CD4-positive, CD25-positive, alpha-beta regulatory T cell (primary cell): Measurements from ENCODE around the gene ZNF516. TPM values are rescaled to one million over a fixed set of nuclear protein-coding genes. Genes with fewer than 3 reads are reported as not detected.
A peak's percentile ranks its signal among the peaks of the same experiment; 100 is the strongest.

Experiments used
- ATAC-seq, 2 donors: fragments of 150-1000 bp; cut with Tn5 transposase; one replicate each; pipeline ENCODE4 v1.10.0; 2021; ENCODE audit warnings: low read depth in 2 of 2, moderate number of reproducible peaks in 2 of 2, moderate library complexity in 1 of 2
- DNase-seq, 3 donors: peaks; one replicate each; pipeline versions ENCODE4 v3.0.0 to v3.0.0-alpha.2; 2012 to 2022; ENCODE audit warnings: mixed read lengths in 1 of 3
- H3K27ac ChIP-seq: one replicate; pipeline ENCODE4 v1.7.0; 2013; ENCODE audit warnings: mild to moderate bottlenecking, low read length; ENCODE audit not compliant: insufficient read depth, poor library complexity, severe bottlenecking
- H3K27me3 ChIP-seq: one replicate; pipeline ENCODE4 v1.7.0; 2013; ENCODE audit warnings: low read length; ENCODE audit not compliant: control insufficient read depth, insufficient read depth
- H3K36me3 ChIP-seq: one replicate; pipeline ENCODE4 v1.7.0; 2013; ENCODE audit warnings: mild to moderate bottlenecking, low read length, moderate library complexity; ENCODE audit not compliant: control insufficient read depth, insufficient read depth
- H3K4me1 ChIP-seq: 2 replicates; pipeline ENCODE4 v1.7.0; 2013; ENCODE audit warnings: mild to moderate bottlenecking, low read length; ENCODE audit not compliant: insufficient read depth, control insufficient read depth, poor library complexity, severe bottlenecking
- H3K4me3 ChIP-seq: one replicate; pipeline ENCODE4 v1.7.0; 2013; ENCODE audit warnings: low read depth, mild to moderate bottlenecking, low read length, moderate library complexity
- H3K9me3 ChIP-seq, 2 experiments: 1 replicate in 1 of 2; 2 replicates in 1 of 2; pipeline ENCODE4 v1.7.0; 2013; ENCODE audit warnings: low read length in 2 of 2, mild to moderate bottlenecking in 1 of 2, moderate library complexity in 1 of 2; ENCODE audit not compliant: control insufficient read depth in 2 of 2
- H3K27ac Mint-ChIP-seq, 3 donors: one replicate each; pipeline ENCODE4 v1.8.0; 2020 to 2022; ENCODE audit warnings: mild to moderate bottlenecking in 3 of 3, mixed read lengths in 3 of 3, moderate library complexity in 2 of 3
- H3K27me3 Mint-ChIP-seq: one replicate; pipeline ENCODE4 v1.8.0; 2022; ENCODE audit warnings: mild to moderate bottlenecking, mixed read lengths
- H3K36me3 Mint-ChIP-seq: one replicate; pipeline ENCODE4 v1.8.0; 2020; ENCODE audit warnings: mixed read lengths
- H3K4me1 Mint-ChIP-seq, 4 donors: one replicate each; pipeline ENCODE4 v1.8.0; 2020 to 2022; ENCODE audit warnings: mixed read lengths in 4 of 4, mild to moderate bottlenecking in 1 of 4
- H3K4me3 Mint-ChIP-seq, 4 donors: one replicate each; pipeline ENCODE4 v1.8.0; 2020 to 2022; ENCODE audit warnings: mild to moderate bottlenecking in 4 of 4, mixed read lengths in 4 of 4, moderate library complexity in 3 of 4
- H3K9me3 Mint-ChIP-seq, 7 donors: one replicate each; pipeline ENCODE4 v1.8.0; 2020 to 2022; ENCODE audit warnings: mixed read lengths in 7 of 7, mild to moderate bottlenecking in 3 of 7, moderate library complexity in 2 of 7
- polyA plus RNA-seq, 4 donors: library from polyadenylated mRNA; unstranded; fragments of 300-500 nt; fragmentation: Illumina TruSeq; gene quantifications; one replicate each; pipeline ENCODE4 v1.2.3, GENCODE V29; 2021
- total RNA-seq: library from RNA; stranded (reverse); gene quantifications from one replicate; pipeline ENCODE4 v1.2.3, GENCODE V29; 2022

ZNF516 gene
- total and polyA plus RNA-seq, 5 donors from 2014 or later = 0.26 to 9.9 (median 0.57) TPM; not detected in 1

GRCh38 chr18:76383636-76384035 lies 111.4 kb downstream of the ZNF516 start:
- no peaks in the 10 kb centered on the region for H3K27me3 Mint-ChIP-seq
- Histone ChIP-seq H3K27ac (no peak overlapping the region), H3K27me3 (no peaks in the 10 kb centered on the region), H3K4me3 (no peak overlapping the region), H3K36me3 (no peaks in the 10 kb centered on the region), H3K4me1 (no peaks in the 10 kb centered on the region), H3K9me3 (no peaks in the 10 kb centered on the region)
- H3K36me3 Mint-ChIP-seq = no peaks in the 10 kb centered on the region
- ATAC-seq = no peak
- H3K9me3 Mint-ChIP-seq = no peaks in the 10 kb centered on the region
- no peak overlapping the region for H3K4me3 Mint-ChIP-seq
- no peak for DNase-seq
- peaks cover 0 to 14% (median 5%) of the 10 kb centered on the region in 4 donors for H3K4me1 Mint-ChIP-seq
- H3K27ac Mint-ChIP-seq = no peak overlapping the region

DNA sequence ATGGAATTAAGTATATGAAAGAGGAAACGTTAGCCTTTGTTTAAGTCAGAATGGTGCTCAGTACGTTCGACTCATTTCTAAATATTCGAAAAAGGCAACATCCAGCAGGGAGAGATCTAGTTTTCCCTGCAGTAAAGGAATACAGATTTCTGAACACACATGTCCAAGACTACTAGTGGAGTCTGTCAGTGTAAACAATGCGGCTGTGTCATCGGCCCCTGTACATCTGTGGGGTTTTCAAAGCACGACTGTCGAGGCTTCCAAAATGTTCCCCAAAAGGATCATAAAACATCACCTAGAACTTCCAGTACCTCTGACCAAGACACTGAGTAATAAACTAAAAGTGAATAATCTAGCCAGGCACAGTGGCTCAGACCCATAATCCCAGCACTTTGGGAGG lies 112.8 kb downstream of the ZNF516 start:
- Mint-ChIP-seq H3K4me3 (no peak overlapping the region), H3K36me3 (no peaks in the 10 kb centered on the region), H3K9me3 (no peaks in the 10 kb centered on the region), H3K27ac (no peak overlapping the region), H3K27me3 (no peaks in the 10 kb centered on the region), H3K4me1 (peaks cover 0 to 15% (median 5%) of the 10 kb centered on the region in 4 donors)
- no peak for DNase-seq
- Histone ChIP-seq H3K27ac (no peak overlapping the region), H3K9me3 (no peaks in the 10 kb centered on the region), H3K4me1 (no peaks in the 10 kb centered on the region), H3K4me3 (no peak overlapping the region), H3K27me3 (no peaks in the 10 kb centered on the region), H3K36me3 (no peaks in the 10 kb centered on the region)
- no peak for ATAC-seq

DNA sequence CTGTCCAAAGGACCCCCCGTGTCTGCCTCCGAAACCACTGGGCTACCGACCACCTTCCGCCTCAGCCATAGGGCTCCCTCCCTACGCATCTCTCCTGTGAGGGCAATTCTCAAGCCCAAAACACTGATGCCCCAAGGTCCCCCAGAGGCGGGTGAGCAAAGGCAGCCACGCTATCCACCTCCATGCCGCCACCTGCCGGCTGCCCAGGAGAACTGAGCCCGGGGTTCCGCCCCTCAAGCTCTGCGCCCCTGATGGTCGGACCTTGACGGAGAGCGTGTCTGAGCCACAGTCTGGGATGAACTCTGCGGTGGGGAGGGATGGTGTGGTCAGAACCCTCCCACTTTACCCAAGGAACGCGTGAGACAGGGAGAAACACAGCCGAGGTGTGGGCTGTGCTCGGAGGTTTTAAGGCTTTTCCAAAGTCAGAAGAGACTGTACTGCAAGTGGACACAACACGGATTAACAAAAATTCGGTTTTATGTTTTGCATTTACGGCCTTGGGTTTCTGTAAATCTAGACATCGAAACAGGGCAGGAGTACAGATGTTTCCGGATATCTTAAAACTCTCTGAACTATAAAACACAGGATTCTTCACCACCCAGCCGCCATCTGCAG lies 114.1 kb downstream of the ZNF516 start:
- no peak for DNase-seq
- H3K9me3 Mint-ChIP-seq = peaks cover 0 to 2% (median 0%) of the 10 kb centered on the region in 7 donors

GRCh38 chr18:76380127-76380729 lies 114.8 kb downstream of the ZNF516 start:
- no peaks in the 10 kb centered on the region for H3K9me3 ChIP-seq
- peak overlapping the region in 1 of 3 donors; percentile 64 for H3K27ac Mint-ChIP-seq
- peaks cover 0 to 22% (median 10%) of the 10 kb centered on the region in 4 donors for H3K4me1 Mint-ChIP-seq

More for the DNA sequence above, 114.1 kb downstream of the ZNF516 start:
- no peak overlapping the region for H3K27ac Mint-ChIP-seq
- H3K27me3 ChIP-seq = no peaks in the 10 kb centered on the region
- no peaks in the 10 kb centered on the region for H3K36me3 ChIP-seq
- ATAC-seq = peak in 1 of 2 donors; percentile 19
- H3K4me1 Mint-ChIP-seq = peaks cover 0 to 16% (median 5%) of the 10 kb centered on the region in 4 donors
- H3K27ac ChIP-seq = no peak overlapping the region
- H3K27me3 Mint-ChIP-seq = no peaks in the 10 kb centered on the region
- H3K4me3 Mint-ChIP-seq = no peak overlapping the region
- H3K36me3 Mint-ChIP-seq = no peaks in the 10 kb centered on the region
- H3K4me3 ChIP-seq = no peak overlapping the region
- H3K9me3 ChIP-seq = no peaks in the 10 kb centered on the region
- peaks cover 3% of the 10 kb centered on the region for H3K4me1 ChIP-seq

GRCh38 chr18:76379226-76380126 lies 115.6 kb downstream of the ZNF516 start:
- ATAC-seq (no peak), DNase-seq (no peak)
- Histone ChIP-seq H3K36me3 (no peaks in the 10 kb centered on the region), H3K27ac (no peak overlapping the region), H3K9me3 (no peaks in the 10 kb centered on the region), H3K4me3 (no peak overlapping the region), H3K27me3 (no peaks in the 10 kb centered on the region), H3K4me1 (peaks cover 12% of the 10 kb centered on the region)
- H3K4me1 Mint-ChIP-seq = peaks cover 7 to 29% (median 18%) of the 10 kb centered on the region in 4 donors
- no peaks in the 10 kb centered on the region for H3K27me3 Mint-ChIP-seq
- peak overlapping the region in 1 of 3 donors; percentile 64 for H3K27ac Mint-ChIP-seq
- peaks cover 0 to 3% (median 0%) of the 10 kb centered on the region in 7 donors for H3K9me3 Mint-ChIP-seq
- H3K4me3 Mint-ChIP-seq = no peak overlapping the region
- H3K36me3 Mint-ChIP-seq = no peaks in the 10 kb centered on the region

More at GRCh38 chr18:76380127-76380729, 114.8 kb downstream of the ZNF516 start:
- H3K36me3 Mint-ChIP-seq = no peaks in the 10 kb centered on the region
- no peak for DNase-seq
- ATAC-seq = no peak
- peaks cover 0 to 3% (median 0%) of the 10 kb centered on the region in 7 donors for H3K9me3 Mint-ChIP-seq
- no peaks in the 10 kb centered on the region for H3K36me3 ChIP-seq
- H3K27me3 ChIP-seq = no peaks in the 10 kb centered on the region
- H3K4me3 ChIP-seq = no peak overlapping the region
- H3K4me1 ChIP-seq = peaks cover 5% of the 10 kb centered on the region
- no peak overlapping the region for H3K27ac ChIP-seq
- no peaks in the 10 kb centered on the region for H3K27me3 Mint-ChIP-seq
- no peak overlapping the region for H3K4me3 Mint-ChIP-seq

GRCh38 chr18:76378526-76379215 lies 116.4 kb downstream of the ZNF516 start:
- H3K4me1 ChIP-seq = peaks cover 20% of the 10 kb centered on the region
- H3K27me3 ChIP-seq = no peaks in the 10 kb centered on the region
- H3K4me3 Mint-ChIP-seq = no peak overlapping the region
- no peaks in the 10 kb centered on the region for H3K9me3 ChIP-seq
- no peaks in the 10 kb centered on the region for H3K27me3 Mint-ChIP-seq
- peaks cover 0 to 3% (median 0%) of the 10 kb centered on the region in 7 donors for H3K9me3 Mint-ChIP-seq
- H3K4me3 ChIP-seq = no peak overlapping the region
- H3K27ac Mint-ChIP-seq = no peak overlapping the region
- peaks cover 14 to 37% (median 25%) of the 10 kb centered on the region in 4 donors for H3K4me1 Mint-ChIP-seq
- H3K27ac ChIP-seq = no peak overlapping the region
- no peaks in the 10 kb centered on the region for H3K36me3 ChIP-seq
- no peaks in the 10 kb centered on the region for H3K36me3 Mint-ChIP-seq
- ATAC-seq (no peak), DNase-seq (no peak)

- Mint-ChIP-seq H3K4me3 (no peak overlapping the region), H3K27ac (no peak overlapping the region), H3K27me3 (no peaks in the 10 kb centered on the region), H3K4me1 (peaks cover 14 to 47% (median 27%) of the 10 kb centered on the region in 4 donors), H3K36me3 (no peaks in the 10 kb centered on the region), H3K9me3 (peaks cover 0 to 3% (median 0%) of the 10 kb centered on the region in 7 donors)
- no peak for DNase-seq
- no peaks in the 10 kb centered on the region for H3K9me3 ChIP-seq
- H3K27me3 ChIP-seq = no peaks in the 10 kb centered on the region
- no peaks in the 10 kb centered on the region for H3K36me3 ChIP-seq
- no peak overlapping the region for H3K4me3 ChIP-seq
- no peak overlapping the region for H3K27ac ChIP-seq
- peaks cover 20% of the 10 kb centered on the region for H3K4me1 ChIP-seq
- no peak for ATAC-seq
These were observed 117.7 kb downstream of the ZNF516 start for GRCh38 chr18:76377359-76377756.
